Lower lobe of right lung (tissue), 2 donors: ENCODE data around the gene INTS11. TPM values are rescaled to one million over a fixed set of nuclear protein-coding genes. Genes with fewer than 3 reads are reported as not detected.

ENCODE experiments used
- ATAC-seq, 2 donors: fragments of 200-7000 bp; cut with Tn5 transposase; one replicate each; pipeline ENCODE4 v1.9.1; 2020 to 2022; ENCODE audit warnings: mild to moderate bottlenecking in 2 of 2, moderate library complexity in 2 of 2
- DNase-seq: peaks from one replicate; pipeline ENCODE4 v3.0.0-alpha.2; 2020
- H3K27ac ChIP-seq: fragments of 200-600 bp; one replicate; pipeline ENCODE4 v1.8.0; 2022
- H3K27me3 ChIP-seq: fragments of 200-600 bp; one replicate; pipeline ENCODE4 v1.8.0; 2022; ENCODE audit warnings: low read depth
- H3K36me3 ChIP-seq: fragments of 200-600 bp; one replicate; pipeline ENCODE4 v1.8.0; 2022; ENCODE audit warnings: mild to moderate bottlenecking
- H3K4me1 ChIP-seq: fragments of 200-600 bp; one replicate; pipeline ENCODE4 v1.8.0; 2022
- H3K4me3 ChIP-seq: fragments of 200-600 bp; one replicate; pipeline ENCODE4 v1.8.0; 2022; ENCODE audit warnings: mild to moderate bottlenecking
- H3K9me3 ChIP-seq: fragments of 200-600 bp; one replicate; pipeline ENCODE4 v1.8.0; 2022
- intact Hi-C: fragments of 100-400 bp; cut with DNase I; formaldehyde crosslinking; loops from one replicate; pipeline ENCODE4 v1.11.0; 2022
- total RNA-seq: library from RNA; stranded (reverse); fragmentation: NEBNext Ultra II Directional; extraction: Animal tissue kit (Norgen Biotek cat#: 25700); gene quantifications from one replicate; pipeline ENCODE4 v1.2.1, GENCODE V29; 2021
- TF ChIP-seq, protein P1 (sequence below): fragments of 200-600 bp; IDR thresholded peaks from one replicate; pipeline ENCODE4 v1.8.0; 2022; ENCODE audit warnings: antibody characterized with exemption, mild to moderate bottlenecking
- donor health status: DM: no; HTN: yes; CAD: no; lungs with severe emphysema.

Gene INTS11
- total RNA-seq, 1 donor from 2014 or later: 88.9 TPM

DNA sequence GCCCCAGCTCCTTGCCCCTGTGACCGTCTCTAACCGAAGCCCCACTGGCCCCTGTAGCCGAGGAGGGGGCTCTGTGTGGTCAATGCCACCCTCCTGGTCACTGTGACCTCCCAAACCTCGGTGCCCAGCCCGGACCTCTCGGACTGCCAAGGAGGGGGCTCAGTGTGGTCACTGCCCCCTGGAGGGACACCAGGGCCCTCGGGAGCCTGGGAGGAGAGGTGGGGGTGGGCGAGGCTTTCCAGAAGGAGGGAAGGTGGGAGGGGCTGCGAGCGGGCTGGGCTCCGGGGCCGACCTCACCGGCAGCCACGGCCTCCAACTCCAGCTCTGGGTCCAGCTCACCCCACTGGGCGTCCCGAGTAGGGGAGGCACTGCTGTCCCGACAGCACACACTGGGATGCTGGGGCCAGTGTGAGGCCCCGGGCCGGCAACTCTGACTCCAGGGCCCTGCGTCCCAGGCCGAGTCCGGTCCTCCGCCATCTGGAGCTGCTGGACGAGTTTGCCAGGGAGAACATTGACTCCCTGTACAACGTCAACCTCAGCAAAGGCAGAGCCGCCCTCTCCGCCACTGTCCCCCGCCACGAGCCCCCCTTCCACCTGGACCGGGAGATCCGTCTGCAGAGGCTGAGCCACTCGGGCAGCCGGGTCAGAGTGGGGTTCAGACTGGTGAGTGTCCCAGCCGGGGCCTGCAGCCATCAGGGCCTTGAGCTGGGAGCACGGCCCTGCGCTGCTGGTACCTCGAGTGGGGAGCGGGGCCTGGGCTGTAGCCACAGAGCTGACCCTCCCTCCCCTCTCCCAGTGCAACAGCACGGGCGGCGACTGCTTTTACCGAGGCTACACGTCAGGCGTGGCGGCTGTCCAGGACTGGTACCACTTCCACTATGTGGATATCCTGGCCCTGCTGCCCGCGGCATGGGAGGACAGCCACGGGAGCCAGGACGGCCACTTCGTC lies 37.9 kb downstream of the INTS11 start:
- TF ChIP-seq, protein P1, sequence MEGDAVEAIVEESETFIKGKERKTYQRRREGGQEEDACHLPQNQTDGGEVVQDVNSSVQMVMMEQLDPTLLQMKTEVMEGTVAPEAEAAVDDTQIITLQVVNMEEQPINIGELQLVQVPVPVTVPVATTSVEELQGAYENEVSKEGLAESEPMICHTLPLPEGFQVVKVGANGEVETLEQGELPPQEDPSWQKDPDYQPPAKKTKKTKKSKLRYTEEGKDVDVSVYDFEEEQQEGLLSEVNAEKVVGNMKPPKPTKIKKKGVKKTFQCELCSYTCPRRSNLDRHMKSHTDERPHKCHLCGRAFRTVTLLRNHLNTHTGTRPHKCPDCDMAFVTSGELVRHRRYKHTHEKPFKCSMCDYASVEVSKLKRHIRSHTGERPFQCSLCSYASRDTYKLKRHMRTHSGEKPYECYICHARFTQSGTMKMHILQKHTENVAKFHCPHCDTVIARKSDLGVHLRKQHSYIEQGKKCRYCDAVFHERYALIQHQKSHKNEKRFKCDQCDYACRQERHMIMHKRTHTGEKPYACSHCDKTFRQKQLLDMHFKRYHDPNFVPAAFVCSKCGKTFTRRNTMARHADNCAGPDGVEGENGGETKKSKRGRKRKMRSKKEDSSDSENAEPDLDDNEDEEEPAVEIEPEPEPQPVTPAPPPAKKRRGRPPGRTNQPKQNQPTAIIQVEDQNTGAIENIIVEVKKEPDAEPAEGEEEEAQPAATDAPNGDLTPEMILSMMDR: no peak
- Histone ChIP-seq H3K4me1 (peaks cover 4% of the 10 kb centered on the region), H3K27ac (no peak overlapping the region), H3K36me3 (no peaks in the 10 kb centered on the region), H3K9me3 (no peaks in the 10 kb centered on the region), H3K4me3 (no peak overlapping the region), H3K27me3 (peaks cover 29% of the 10 kb centered on the region)
- intact Hi-C loops: no loop called here
- ATAC-seq (no peak), DNase-seq (peak; percentile 43)

DNA sequence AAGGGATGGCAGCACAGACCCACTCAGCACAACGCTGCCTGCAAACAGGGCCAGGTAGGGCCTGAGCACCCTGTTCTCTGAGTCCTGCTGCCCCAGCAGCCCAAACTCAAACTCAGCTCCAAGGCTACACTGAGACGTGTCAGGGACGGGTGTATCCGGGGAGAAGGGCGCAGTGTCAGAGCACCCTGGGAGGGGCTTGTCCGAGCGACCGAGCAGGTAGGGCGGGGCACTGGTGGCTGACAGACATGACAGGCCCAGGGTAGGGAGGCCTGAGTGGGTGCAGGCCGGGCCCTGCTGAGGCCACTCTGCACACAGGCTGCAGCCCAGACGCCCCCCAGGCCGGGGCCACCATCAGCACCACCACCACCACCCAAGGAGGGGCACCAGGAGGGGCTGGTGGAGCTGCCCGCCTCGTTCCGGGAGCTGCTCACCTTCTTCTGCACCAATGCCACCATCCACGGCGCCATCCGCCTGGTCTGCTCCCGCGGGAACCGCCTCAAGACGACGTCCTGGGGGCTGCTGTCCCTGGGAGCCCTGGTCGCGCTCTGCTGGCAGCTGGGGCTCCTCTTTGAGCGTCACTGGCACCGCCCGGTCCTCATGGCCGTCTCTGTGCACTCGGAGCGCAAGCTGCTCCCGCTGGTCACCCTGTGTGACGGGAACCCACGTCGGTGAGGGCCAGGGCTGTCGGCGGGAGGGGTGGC lies 38.7 kb downstream of the INTS11 start:
- TF ChIP-seq, protein P1: no peak
- H3K4me1 ChIP-seq: peaks cover 5% of the 10 kb centered on the region
- peaks cover 29% of the 10 kb centered on the region for H3K27me3 ChIP-seq
- no peaks in the 10 kb centered on the region for H3K36me3 ChIP-seq
- DNase-seq (peak; percentile 42), ATAC-seq (no peak)
- intact Hi-C loops: no loop called here
- H3K4me3 ChIP-seq: no peak overlapping the region
- H3K27ac ChIP-seq: no peak overlapping the region
- no peaks in the 10 kb centered on the region for H3K9me3 ChIP-seq

DNA sequence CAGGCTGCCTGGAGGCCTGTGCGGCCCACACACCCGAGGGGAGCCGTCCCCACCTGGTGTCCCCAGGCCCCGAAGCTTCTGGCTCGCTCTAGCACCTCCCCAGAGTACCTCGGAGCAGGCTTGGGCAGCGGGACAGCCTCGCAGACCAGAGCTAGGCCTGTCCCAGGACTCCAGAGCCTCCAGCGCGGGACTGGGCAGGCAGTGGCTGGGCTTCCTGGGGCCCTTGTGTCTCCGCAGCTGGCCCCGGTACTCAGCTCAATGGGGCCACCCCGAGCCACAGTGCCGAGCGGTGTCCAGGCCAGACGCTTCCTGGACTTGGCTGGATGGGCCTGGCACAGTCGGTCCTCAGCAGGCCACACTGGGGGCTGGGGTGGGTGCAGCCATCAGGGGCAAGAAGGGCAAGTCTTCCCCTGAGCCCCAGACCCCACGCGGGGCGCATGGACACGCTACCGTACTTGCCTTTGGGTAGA lies 39.3 kb downstream of the INTS11 start:
- Histone ChIP-seq H3K27me3 (peaks cover 29% of the 10 kb centered on the region), H3K4me1 (peaks cover 5% of the 10 kb centered on the region), H3K4me3 (no peak overlapping the region), H3K27ac (no peak overlapping the region), H3K9me3 (no peaks in the 10 kb centered on the region), H3K36me3 (no peaks in the 10 kb centered on the region)
- TF ChIP-seq, protein P1: no peak
- ATAC-seq (no peak), DNase-seq (no peak)
- intact Hi-C loops: no loop called here

DNA sequence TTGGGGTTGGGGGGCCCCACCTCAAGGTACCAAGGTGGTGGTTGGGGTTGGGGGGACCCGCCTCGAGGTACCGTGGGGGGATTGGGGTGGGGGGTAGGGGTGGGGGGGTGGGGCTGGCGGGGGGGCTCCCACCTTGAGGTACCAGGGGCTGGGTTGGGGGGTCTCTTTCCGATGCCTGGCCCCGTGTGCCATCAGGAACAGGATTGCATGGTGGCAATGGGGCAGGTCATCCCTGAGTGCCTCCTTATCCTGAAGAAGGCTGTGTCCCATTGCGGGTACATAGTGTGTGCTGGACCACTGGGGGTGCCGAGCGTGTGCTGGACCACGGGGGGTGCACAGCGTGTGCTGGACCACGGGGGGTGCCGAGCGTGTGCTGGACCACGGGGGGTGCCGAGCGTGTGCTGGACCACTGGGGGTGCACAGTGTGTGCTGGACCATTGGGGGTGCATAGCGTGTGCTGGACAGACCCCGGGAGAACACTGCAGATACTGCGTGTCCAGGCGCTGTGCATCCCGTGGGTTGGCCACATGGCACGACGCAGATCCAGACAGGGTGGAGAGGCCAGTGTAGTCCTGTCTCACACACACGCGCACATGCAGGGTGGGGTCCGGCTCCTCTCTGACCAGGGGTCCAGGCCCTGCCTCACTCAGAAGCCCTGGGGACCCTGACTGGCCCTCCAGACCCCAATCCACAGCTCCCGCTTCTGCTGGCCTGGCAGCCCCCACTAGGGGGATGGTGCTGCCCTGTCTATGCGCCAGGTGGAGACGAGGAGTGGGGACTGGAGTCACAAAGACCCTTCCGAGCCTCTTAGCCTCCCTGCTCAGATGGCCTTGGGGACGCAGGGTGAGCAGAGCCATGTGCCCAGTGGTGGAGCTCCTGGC lies 40.0 kb downstream of the INTS11 start:
- H3K4me3 ChIP-seq: no peak overlapping the region
- no peak for ATAC-seq
- DNase-seq: peak; percentile 28
- peaks cover 5% of the 10 kb centered on the region for H3K4me1 ChIP-seq
- peaks cover 29% of the 10 kb centered on the region for H3K27me3 ChIP-seq
- TF ChIP-seq, protein P1: no peak
- H3K36me3 ChIP-seq: no peaks in the 10 kb centered on the region
- H3K27ac ChIP-seq: no peak overlapping the region
- intact Hi-C loops: no loop called here
- H3K9me3 ChIP-seq: no peaks in the 10 kb centered on the region

DNA sequence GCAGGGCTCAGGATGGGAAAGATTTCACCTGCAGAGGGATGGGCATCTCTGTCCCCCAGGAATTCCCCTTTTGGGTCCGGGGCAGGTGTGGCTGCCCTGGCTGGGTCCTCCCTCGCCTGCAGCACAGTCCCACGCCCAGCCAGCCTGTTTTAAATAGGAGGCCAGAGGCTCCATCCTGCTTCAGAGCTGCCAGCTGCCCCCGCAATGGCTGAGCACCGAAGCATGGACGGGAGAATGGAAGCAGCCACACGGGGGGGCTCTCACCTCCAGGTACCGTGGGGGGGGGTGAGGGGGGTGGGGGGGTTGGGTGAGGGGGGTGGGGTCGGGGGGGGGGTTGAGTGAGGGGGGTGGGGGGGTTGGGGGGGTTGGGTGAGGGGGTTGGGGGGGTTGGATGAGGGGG lies 40.6 kb downstream of the INTS11 start:
- ATAC-seq (no peak), DNase-seq (no peak)
- H3K27me3 ChIP-seq: peaks cover 29% of the 10 kb centered on the region
- intact Hi-C loops: no loop called here
- no peak overlapping the region for H3K4me3 ChIP-seq
- H3K9me3 ChIP-seq: no peaks in the 10 kb centered on the region
- TF ChIP-seq, protein P1: no peak
- no peak overlapping the region for H3K27ac ChIP-seq
- H3K36me3 ChIP-seq: no peaks in the 10 kb centered on the region
- H3K4me1 ChIP-seq: peaks cover 5% of the 10 kb centered on the region
